GM23338 (cell line): ENCODE data around the gene DCAF10. TPM values are rescaled to one million over a fixed set of nuclear protein-coding genes. Genes with fewer than 3 reads are reported as not detected.

Experiments
- ATAC-seq: fragments of 200-7000 bp; cut with Tn5 transposase; 3 replicates; pipeline ENCODE4 v1.9.1; 2020
- DNase-seq: peaks from one replicate; pipeline ENCODE4 v3.0.0-alpha.2; 2015; ENCODE audit warnings: low spot score
- H2AFZ ChIP-seq: fragments of 200-600 bp; sonication (generic); 2 replicates; pipeline ENCODE4 v1.8.0; 2016; ENCODE audit warnings: antibody characterized with exemption, mild to moderate bottlenecking, moderate library complexity
- H3F3A ChIP-seq: fragments of 200-600 bp; sonication (generic); replicated peaks from 2 replicates; pipeline ENCODE4 v1.8.0; 2017; ENCODE audit warnings: antibody characterized with exemption, mixed run types, low read depth
- H3K27ac ChIP-seq: fragments of 200-600 bp; sonication (generic); 2 replicates; pipeline ENCODE4 v1.6.1; 2016; ENCODE audit warnings: low read depth
- H3K27me3 ChIP-seq: fragments of 200-600 bp; sonication (generic); 2 replicates; pipeline ENCODE4 v1.8.0; 2016; ENCODE audit warnings: mild to moderate bottlenecking, mixed run types, moderate library complexity; ENCODE audit not compliant: insufficient read depth
- H3K36me3 ChIP-seq: fragments of 200-600 bp; sonication (generic); 2 replicates; pipeline ENCODE4 v1.8.0; 2016; ENCODE audit warnings: mild to moderate bottlenecking; ENCODE audit not compliant: insufficient read depth
- H3K4me1 ChIP-seq: fragments of 200-600 bp; sonication (generic); 2 replicates; pipeline ENCODE4 v1.8.0; 2016; ENCODE audit warnings: mild to moderate bottlenecking, moderate library complexity; ENCODE audit not compliant: insufficient read depth
- H3K4me2 ChIP-seq: fragments of 200-600 bp; sonication (generic); 2 replicates; pipeline ENCODE4 v1.7.1; 2017; ENCODE audit warnings: mixed run types
- H3K4me3 ChIP-seq: fragments of 200-600 bp; sonication (generic); 2 replicates; pipeline ENCODE4 v1.6.1; 2016; ENCODE audit warnings: mixed run types
- H3K79me2 ChIP-seq: fragments of 200-600 bp; sonication (generic); replicated peaks from 2 replicates; pipeline ENCODE4 v1.8.0; 2017; ENCODE audit warnings: mild to moderate bottlenecking; ENCODE audit not compliant: insufficient read depth
- H3K9me2 ChIP-seq: fragments of 200-600 bp; sonication (generic); 2 replicates; pipeline ENCODE4 v1.8.0; 2017; ENCODE audit not compliant: insufficient read depth
- H4K20me1 ChIP-seq: fragments of 200-600 bp; sonication (generic); replicated peaks from 2 replicates; pipeline ENCODE4 v1.8.0; 2017; ENCODE audit warnings: mild to moderate bottlenecking; ENCODE audit not compliant: insufficient read depth
- H3K27ac Mint-ChIP-seq: 2 replicates; pipeline ENCODE4 v1.8.0; 2020; ENCODE audit warnings: inconsistent platforms, mild to moderate bottlenecking, moderate library complexity, mixed read lengths
- H3K27me3 Mint-ChIP-seq: 3 replicates; pipeline ENCODE4 v1.8.0; 2022; ENCODE audit warnings: low read depth, mild to moderate bottlenecking, moderate library complexity, mixed read lengths, inconsistent platforms; ENCODE audit not compliant: insufficient read depth, poor library complexity
- H3K36me3 Mint-ChIP-seq: 3 replicates; pipeline ENCODE4 v1.8.0; 2021; ENCODE audit warnings: low read depth, mild to moderate bottlenecking, inconsistent platforms, moderate library complexity, mixed read lengths
- H3K4me1 Mint-ChIP-seq: 3 replicates; pipeline ENCODE4 v1.8.0; 2020; ENCODE audit warnings: mild to moderate bottlenecking, inconsistent platforms, mixed read lengths
- H3K4me3 Mint-ChIP-seq: 3 replicates; pipeline ENCODE4 v1.8.0; 2021; ENCODE audit warnings: moderate library complexity, mild to moderate bottlenecking, inconsistent platforms, mixed read lengths
- H3K9me3 Mint-ChIP-seq: 3 replicates; pipeline ENCODE4 v1.8.0; 2020; ENCODE audit warnings: moderate library complexity, mild to moderate bottlenecking, inconsistent platforms, mixed read lengths
- EZH2phosphoT487 ChIP-seq: fragments of 200-600 bp; sonication (generic); IDR thresholded peaks from one replicate; pipeline ENCODE4 v1.8.1; 2018; ENCODE audit warnings: antibody characterized with exemption; ENCODE audit not compliant: unreplicated experiment
- STAT1 ChIP-seq: IDR thresholded peaks from one replicate; pipeline ENCODE4 v1.6.1; 2016; ENCODE audit warnings: antibody characterized with exemption; ENCODE audit not compliant: unreplicated experiment
- ZNF114 ChIP-seq: fragments of 250-450 bp; sonication (Bioruptor Pico); IDR thresholded peaks from 2 replicates; pipeline ENCODE4 v1.5.0; 2020; ENCODE audit warnings: mild to moderate bottlenecking, moderate library complexity
- ZNF331 ChIP-seq: fragments of 250-450 bp; sonication (Bioruptor Pico); IDR thresholded peaks from 2 replicates; pipeline ENCODE4 v1.5.0; 2020; ENCODE audit warnings: low read depth, mild to moderate bottlenecking, moderate library complexity
- polyA plus RNA-seq: library from polyadenylated mRNA; unstranded; fragments of >200 nt; fragmentation: Nextera tagmentation; extraction: Ambion mirVana; gene quantifications from 2 replicates; pipeline ENCODE4 v1.2.1, GENCODE V29; 2016
- total RNA-seq: library from RNA; depleted of rRNA; stranded (reverse); fragments of >200 nt; shearing (Covaris generic); gene quantifications from 2 replicates; pipeline ENCODE4 v1.2.3, GENCODE V29; 2014
- TF ChIP-seq, protein P1 (sequence below): fragments of 250-450 bp; sonication (Bioruptor Pico); IDR thresholded peaks from 2 replicates; pipeline ENCODE4 v1.5.0; 2020; ENCODE audit warnings: mild to moderate bottlenecking, moderate library complexity
- TF ChIP-seq, protein P2 (sequence below), 2 experiments: fragments of 200-600 bp in 1 of 2; sonication (generic) in 1 of 2; conservative IDR thresholded peaks; 2 replicates each; pipeline versions ENCODE4 v1.5.1 to v1.6.1; 2016 to 2017; ENCODE audit warnings: antibody characterized with exemption in 2 of 2, low read depth in 2 of 2, mild to moderate bottlenecking in 2 of 2, moderate library complexity in 1 of 2

Gene DCAF10
- total and polyA plus RNA-seq, 2 experiments from 2014 or later, result 6.6 to 11.5 TPM

DNA sequence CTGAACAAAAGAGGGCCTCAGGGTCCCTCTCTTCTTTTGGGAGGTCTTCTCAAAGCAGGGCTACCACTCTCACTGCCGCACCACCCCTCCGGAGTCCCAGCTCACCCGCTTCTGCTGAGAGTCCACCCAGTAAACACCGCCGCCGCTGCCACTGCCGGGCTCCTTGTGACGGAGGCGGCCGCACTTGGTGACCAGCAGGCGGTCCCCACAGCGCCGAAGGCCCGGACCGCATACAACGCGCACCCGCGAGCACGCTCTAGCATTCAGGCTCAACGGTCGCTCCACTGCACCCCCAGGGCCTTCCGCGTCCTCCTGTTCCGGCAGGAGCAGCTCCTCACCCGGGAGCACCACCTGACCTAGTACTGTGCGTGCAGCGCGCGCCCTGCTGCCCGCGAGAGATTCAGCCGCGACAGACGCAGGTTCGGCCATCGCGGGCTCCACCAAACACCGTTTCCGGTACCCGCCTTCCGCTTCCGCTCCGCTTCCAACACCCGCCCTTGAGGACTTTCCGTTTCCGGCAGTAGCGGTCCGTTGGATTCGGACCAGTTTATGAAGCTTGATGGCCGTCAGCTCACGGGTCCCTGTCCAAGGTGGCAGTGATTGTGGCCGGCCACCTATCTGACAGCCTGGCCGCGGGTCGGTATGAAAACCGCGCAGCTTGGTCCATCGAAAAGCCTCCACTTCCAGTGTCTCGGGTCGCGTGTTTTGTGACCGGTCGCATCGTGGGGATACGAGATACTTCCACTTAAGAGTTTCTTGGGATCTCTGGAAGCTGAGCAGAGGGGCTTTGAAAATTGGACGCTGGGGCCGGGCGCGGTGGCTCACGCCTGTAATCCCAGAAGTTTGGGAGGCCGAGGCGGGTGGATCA lies 15.7 kb upstream of the DCAF10 start, which contains the start of gene EXOSC3 (continued):
- TF ChIP-seq, protein P1, sequence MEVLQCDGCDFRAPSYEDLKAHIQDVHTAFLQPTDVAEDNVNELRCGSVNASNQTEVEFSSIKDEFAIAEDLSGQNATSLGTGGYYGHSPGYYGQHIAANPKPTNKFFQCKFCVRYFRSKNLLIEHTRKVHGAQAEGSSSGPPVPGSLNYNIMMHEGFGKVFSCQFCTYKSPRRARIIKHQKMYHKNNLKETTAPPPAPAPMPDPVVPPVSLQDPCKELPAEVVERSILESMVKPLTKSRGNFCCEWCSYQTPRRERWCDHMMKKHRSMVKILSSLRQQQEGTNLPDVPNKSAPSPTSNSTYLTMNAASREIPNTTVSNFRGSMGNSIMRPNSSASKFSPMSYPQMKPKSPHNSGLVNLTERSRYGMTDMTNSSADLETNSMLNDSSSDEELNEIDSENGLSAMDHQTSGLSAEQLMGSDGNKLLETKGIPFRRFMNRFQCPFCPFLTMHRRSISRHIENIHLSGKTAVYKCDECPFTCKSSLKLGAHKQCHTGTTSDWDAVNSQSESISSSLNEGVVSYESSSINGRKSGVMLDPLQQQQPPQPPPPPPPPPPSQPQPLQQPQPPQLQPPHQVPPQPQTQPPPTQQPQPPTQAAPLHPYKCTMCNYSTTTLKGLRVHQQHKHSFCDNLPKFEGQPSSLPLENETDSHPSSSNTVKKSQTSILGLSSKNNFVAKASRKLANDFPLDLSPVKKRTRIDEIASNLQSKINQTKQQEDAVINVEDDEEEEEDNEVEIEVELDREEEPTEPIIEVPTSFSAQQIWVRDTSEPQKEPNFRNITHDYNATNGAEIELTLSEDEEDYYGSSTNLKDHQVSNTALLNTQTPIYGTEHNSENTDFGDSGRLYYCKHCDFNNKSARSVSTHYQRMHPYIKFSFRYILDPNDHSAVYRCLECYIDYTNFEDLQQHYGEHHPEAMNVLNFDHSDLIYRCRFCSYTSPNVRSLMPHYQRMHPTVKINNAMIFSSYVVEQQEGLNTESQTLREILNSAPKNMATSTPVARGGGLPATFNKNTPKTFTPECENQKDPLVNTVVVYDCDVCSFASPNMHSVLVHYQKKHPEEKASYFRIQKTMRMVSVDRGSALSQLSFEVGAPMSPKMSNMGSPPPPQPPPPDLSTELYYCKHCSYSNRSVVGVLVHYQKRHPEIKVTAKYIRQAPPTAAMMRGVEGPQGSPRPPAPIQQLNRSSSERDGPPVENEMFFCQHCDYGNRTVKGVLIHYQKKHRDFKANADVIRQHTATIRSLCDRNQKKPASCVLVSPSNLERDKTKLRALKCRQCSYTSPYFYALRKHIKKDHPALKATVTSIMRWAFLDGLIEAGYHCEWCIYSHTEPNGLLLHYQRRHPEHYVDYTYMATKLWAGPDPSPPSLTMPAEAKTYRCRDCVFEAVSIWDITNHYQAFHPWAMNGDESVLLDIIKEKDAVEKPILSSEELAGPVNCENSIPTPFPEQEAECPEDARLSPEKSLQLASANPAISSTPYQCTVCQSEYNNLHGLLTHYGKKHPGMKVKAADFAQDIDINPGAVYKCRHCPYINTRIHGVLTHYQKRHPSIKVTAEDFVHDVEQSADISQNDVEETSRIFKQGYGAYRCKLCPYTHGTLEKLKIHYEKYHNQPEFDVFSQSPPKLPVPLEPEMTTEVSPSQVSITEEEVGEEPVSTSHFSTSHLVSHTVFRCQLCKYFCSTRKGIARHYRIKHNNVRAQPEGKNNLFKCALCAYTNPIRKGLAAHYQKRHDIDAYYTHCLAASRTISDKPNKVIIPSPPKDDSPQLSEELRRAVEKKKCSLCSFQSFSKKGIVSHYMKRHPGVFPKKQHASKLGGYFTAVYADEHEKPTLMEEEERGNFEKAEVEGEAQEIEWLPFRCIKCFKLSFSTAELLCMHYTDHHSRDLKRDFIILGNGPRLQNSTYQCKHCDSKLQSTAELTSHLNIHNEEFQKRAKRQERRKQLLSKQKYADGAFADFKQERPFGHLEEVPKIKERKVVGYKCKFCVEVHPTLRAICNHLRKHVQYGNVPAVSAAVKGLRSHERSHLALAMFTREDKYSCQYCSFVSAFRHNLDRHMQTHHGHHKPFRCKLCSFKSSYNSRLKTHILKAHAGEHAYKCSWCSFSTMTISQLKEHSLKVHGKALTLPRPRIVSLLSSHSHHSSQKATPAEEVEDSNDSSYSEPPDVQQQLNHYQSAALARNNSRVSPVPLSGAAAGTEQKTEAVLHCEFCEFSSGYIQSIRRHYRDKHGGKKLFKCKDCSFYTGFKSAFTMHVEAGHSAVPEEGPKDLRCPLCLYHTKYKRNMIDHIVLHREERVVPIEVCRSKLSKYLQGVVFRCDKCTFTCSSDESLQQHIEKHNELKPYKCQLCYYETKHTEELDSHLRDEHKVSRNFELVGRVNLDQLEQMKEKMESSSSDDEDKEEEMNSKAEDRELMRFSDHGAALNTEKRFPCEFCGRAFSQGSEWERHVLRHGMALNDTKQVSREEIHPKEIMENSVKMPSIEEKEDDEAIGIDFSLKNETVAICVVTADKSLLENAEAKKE (CRISPR knock-in tag), result no peak
- TF ChIP-seq EZH2phosphoT487 (no peak), ZNF114 (CRISPR knock-in tag) (no peak), ZNF331 (CRISPR knock-in tag) (no peak)

DNA sequence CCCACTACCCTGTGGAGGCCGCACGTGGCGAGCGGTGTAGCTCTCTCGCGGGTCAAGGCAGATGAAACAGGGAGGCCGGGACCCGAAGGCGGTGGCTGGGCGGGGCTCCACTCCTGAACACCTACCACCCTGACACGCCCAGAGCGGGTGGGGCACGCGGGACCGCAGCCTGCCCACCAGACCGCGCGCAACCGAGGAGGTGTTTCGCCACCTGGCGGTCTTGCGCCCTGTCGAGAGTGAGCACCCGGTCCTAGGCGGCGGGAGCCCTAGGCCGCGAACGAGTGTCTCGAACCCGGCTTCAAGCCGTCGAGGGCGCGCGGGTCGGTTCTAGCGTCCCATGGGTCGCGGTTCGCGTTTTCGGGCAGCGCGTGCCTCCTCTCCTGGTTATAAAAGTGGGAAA lies 13.5 kb upstream of the DCAF10 start:
- Histone ChIP-seq H3K4me1 (peaks cover 8% of the 10 kb centered on the region), H3F3A (0 out of 2 replicates have a peak, but pooled peaks cover 4% of the 10 kb centered on the region), H3K9me2 (no peaks in the 10 kb centered on the region), H3K79me2 (peaks cover 31% of the 10 kb centered on the region), H4K20me1 (peaks cover 22% of the 10 kb centered on the region), H3K4me3 (peak overlapping the region; percentile 44; the same call in 1 of the 2 replicates), H2AFZ (peak overlapping the region; percentile 93), H3K4me2 (peak overlapping the region; percentile 57), H3K27ac (no peak overlapping the region), H3K27me3 (0 out of 2 replicates have a peak, but pooled peaks cover 4% of the 10 kb centered on the region), H3K36me3 (peaks cover 19% of the 10 kb centered on the region; the same call in 1 of the 2 replicates)
- ATAC-seq (peak; percentile 54), DNase-seq (peak; percentile 75)
- H3K27me3 Mint-ChIP-seq, result peaks cover 8% of the 10 kb centered on the region
- H3K36me3 Mint-ChIP-seq, result peaks cover 16% of the 10 kb centered on the region
- peaks cover 11% of the 10 kb centered on the region for H3K4me1 Mint-ChIP-seq
- no peak overlapping the region for H3K27ac Mint-ChIP-seq
- no peak for TF ChIP-seq STAT1
- TF ChIP-seq, protein P2, sequence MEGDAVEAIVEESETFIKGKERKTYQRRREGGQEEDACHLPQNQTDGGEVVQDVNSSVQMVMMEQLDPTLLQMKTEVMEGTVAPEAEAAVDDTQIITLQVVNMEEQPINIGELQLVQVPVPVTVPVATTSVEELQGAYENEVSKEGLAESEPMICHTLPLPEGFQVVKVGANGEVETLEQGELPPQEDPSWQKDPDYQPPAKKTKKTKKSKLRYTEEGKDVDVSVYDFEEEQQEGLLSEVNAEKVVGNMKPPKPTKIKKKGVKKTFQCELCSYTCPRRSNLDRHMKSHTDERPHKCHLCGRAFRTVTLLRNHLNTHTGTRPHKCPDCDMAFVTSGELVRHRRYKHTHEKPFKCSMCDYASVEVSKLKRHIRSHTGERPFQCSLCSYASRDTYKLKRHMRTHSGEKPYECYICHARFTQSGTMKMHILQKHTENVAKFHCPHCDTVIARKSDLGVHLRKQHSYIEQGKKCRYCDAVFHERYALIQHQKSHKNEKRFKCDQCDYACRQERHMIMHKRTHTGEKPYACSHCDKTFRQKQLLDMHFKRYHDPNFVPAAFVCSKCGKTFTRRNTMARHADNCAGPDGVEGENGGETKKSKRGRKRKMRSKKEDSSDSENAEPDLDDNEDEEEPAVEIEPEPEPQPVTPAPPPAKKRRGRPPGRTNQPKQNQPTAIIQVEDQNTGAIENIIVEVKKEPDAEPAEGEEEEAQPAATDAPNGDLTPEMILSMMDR (conservative IDR thresholded peaks at IDR 0.05; ENCODE audit: low read depth in 2 of 2), result peak; percentile 38 to 65
- H3K9me3 Mint-ChIP-seq, result no peaks in the 10 kb centered on the region; the same call in 2 of the 3 replicates
- no peak overlapping the region for H3K4me3 Mint-ChIP-seq
